ENCODE measurements around the gene CASK.

DNA sequence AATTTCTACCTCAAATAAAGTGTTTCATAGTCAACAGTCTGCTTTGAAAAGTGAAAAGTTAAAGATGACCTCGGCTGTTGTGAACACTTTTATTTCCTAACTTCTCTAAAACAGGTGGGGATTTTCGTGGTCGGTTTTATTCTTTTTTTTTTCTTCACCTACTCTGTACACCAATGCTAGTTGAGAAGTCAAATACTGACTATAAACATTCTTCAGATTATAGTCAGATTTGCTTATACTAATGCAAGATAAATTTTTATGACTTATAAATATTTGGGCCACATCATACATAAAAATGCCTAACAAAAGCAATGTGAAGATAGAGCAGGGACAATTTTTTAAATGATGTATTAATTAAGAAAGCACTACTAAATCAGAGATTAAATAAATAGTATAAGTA, 332.7 kb downstream of the CASK start:
- TF ChIP-seq, protein P1, sequence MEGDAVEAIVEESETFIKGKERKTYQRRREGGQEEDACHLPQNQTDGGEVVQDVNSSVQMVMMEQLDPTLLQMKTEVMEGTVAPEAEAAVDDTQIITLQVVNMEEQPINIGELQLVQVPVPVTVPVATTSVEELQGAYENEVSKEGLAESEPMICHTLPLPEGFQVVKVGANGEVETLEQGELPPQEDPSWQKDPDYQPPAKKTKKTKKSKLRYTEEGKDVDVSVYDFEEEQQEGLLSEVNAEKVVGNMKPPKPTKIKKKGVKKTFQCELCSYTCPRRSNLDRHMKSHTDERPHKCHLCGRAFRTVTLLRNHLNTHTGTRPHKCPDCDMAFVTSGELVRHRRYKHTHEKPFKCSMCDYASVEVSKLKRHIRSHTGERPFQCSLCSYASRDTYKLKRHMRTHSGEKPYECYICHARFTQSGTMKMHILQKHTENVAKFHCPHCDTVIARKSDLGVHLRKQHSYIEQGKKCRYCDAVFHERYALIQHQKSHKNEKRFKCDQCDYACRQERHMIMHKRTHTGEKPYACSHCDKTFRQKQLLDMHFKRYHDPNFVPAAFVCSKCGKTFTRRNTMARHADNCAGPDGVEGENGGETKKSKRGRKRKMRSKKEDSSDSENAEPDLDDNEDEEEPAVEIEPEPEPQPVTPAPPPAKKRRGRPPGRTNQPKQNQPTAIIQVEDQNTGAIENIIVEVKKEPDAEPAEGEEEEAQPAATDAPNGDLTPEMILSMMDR (IDR thresholded peaks at IDR 0.05) = no peak
- TF ChIP-seq POLR2A (IDR thresholded peaks at IDR 0.05) = no peak

Data from Peyer's patch (tissue), 4 donors.